NK-92 (cell line): ENCODE measurements around the gene AMELY.
"Not testable (repeated sequence)": the region's sequence is repeated elsewhere in the genome, so short reads cannot be mapped to it uniquely, and the experiment has no call there.

Source experiments
- DNase-seq: peaks from one replicate; lab custom pipeline; 2025; ENCODE audit not compliant: unreplicated experiment; lab: John Stamatoyannopoulos, UW

The AMELY gene, protein sequence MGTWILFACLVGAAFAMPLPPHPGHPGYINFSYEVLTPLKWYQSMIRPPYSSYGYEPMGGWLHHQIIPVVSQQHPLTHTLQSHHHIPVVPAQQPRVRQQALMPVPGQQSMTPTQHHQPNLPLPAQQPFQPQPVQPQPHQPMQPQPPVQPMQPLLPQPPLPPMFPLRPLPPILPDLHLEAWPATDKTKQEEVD

DNA sequence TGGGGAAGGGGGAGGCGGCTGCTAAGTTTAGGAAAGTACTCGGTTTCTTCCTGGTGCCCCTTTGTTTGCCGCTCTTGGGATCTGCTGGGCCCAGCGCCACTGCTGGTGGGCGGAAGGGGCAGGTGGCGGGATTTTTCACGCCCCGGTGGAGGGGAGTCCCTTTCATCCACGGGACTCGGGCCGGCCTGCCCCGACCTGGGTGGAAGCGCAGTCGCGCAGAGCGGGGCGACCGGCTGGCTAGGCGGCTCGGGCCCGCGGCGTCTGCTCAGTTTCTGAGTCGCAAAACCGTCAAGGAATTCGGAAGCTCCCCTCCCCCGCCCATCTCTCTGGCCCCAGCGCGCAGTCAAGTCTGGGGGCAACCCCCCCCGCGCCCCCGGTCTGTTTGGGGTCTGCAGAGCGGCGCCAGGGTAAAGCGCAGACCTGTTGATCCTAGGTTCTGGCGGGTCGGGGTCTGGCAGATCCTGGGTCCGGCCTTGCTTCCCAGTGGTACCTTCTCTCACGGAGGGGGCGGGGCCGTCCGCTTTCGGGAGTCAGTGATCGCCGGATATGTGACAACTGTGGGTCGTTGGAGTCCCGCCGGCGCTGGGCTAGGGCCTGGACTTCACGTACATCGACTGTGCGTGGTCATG lies at the start of gene AMELY:
Gene AMELY, minus strand, starts transcription at position 500 of the 629 bp plus-strand sequence. CDS start 39,144 bp downstream, outside the sequence.
- DNase-seq, result no peak

DNA sequence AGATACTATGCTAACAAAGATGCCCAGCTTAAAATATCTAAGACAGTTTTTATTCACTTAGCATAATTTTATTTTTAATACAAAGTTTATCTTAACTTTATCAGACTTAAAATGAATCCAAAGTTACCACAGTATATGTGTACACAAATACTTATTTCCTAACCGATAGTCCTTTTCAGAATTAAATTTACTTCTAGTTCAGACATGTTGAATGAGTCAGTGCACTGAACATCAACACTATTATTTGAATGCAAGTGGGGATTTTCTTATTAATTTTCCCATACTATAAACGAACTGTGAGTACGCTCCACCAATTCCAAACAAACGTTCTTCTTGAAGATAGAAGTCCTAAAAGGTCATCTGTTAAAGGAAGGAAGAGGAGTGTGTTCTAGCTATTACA lies 38.4 kb upstream of the AMELY start:
- DNase-seq, result no peak

DNA sequence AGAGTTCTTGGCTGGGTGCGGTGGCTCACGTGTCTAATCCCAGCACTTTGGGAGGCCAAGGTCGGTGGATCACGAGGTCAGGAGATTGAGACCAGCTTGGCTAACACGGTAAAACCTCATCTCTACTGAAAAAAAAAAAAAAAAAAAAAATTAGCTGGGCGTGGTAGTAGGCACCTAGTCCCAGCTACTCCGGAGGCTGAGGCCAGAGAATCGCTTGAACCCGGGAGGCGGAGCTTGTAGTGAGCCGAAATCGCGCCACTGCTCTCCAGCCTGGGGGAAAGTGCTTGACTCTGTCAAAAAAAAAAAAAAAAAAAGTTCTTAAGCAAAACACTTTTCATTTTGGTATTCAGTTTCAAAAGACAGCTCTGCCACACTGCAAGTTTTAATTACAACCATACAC lies 36.8 kb upstream of the AMELY start:
- DNase-seq, result no peak

DNA sequence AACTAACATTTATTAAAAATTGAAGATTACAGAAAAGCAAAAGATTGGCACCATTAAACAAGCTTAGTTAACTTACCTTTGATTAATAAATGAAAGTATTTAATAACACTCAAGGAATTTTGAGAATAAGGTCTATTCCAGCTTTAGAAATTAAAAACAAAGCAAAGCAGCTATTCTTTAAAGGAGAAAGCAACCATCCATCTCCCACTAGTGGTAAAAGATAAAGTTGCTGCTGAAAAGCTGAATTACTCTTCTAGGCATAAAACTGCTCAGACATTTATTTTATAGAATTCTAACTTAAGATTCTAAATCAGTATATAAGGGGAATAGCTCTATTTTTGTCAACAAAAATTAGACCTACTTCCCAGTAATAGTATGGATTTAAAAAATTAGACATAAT lies 36.1 kb upstream of the AMELY start:
- DNase-seq, result no peak

DNA sequence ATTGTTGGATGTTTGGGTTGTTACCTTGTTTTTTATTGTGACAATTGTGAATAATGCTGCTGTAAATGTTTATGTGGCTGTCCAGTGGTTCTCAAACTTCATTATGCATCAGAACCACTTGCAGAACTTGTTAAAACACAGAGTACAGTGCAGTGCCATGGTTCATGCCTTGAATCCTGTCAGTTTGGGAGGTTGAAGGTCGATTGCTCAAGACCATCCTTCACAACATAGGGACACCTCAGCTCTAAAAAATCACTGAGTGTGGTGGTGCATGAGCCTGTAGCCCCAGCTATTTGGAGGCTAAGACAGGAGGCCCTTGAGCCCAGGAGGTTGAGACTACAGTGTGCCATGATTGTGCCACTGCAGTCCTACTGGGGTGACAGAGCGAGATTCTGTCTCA lies 23.9 kb upstream of the AMELY start:
- DNase-seq, result no peak

DNA sequence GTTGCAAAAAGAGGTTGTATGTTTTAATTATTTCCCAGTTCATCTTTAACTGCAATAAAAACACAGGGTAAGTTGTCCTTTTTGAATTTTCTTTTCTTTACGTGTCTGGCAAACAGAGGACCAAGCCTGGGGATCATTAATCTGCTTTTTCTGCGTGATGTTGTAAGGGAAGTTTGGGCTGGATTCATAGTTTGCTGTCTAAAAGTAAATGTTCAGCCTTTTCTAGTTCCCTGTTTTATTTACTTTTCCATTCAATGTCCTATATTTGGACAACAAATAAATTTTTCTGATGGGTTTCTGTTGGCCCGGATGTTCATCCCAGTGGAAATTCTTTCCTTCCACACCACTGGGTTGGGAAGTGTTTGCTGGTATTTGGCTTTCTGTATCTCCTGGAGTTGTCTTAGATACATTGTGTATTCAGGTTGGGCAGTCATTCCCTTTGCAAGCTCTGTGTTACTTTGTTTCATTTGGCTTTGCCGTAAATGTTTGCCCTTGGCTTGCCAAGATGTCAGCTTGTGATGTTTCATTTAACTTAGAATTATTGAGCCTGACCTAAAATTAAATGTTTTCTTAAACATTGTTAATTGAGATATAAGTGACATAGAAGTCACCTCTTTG lies 20.3 kb upstream of the AMELY start:
- no peak for DNase-seq

DNA sequence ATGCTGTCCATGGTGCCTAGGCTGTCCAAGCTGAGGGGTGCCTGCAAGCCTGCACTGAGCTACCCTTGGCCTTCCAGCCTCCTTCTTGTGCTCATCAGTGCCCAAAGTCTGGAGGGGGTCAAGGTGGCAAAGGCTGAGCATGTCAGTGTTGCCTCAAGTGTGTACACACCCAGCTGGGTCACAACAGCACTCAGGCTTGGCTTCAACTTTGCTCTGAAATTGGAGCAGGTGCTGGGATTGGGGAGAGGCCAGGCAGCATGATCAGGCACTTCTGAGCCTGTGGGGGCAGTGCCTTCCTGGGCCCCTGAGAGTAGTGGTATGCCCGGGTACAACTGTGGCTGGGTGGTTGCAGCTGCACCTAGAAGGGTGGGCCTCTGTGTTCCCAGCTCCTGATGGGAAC lies 17.7 kb upstream of the AMELY start:
- DNase-seq, result no peak

DNA sequence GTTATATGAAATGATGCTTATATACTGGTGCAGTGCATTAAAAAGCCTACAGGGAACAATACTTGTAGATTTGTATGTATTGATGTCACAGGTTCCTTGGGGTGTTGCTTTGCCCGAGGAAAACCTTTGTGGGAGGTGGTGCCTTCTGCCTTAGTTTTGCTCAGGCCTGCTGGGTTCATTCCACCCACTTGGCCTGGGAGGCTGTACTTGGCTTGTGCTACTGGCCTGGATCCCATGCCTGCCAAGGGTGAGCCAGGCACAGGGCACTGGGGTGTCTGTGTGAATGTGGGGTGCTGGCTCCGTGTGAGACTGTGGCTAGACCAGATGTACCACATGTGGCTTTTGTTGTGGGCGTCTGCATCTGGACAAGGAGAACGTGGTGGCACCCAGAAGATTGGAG lies 16.7 kb upstream of the AMELY start:
- no peak for DNase-seq

DNA sequence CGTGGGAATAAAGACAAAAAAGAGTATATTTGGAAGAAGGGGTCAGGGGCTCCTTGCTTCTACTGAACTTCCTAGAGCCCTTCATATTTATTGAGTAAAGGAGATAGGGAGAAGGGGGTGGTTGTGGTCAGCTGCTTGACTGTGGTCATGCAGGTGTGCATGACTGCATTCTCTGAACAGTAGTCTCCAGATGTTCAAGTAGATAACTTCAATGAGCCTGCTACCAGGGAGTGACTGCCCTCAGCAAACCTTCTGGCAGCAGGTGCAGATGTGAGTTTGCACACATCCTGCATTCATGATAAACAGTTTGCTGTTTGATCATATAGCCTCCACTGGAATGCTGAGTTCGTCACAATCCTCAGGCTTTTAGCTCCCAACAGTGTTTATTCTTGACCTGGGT lies 9.5 kb upstream of the AMELY start:
- no peak for DNase-seq

DNA sequence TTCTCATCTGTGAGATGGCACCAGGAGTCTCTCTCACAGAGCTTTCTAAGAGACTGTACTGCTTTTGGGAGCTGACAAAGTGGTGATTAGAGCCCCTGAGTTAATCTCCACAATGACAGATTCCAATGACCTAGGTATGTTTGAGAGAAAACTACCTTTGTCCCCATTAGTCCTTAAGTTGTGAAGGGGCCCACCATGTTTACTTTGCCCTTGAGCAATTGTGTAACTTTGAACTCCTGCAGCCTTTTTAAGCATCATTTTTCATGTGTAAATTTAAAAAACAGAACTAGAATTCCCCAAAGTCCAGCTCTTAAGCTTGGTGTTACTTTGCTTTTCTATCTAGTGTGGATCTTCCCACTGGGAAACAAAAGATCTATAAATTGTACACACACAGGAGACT lies 1.8 kb upstream of the AMELY start:
- DNase-seq, result no peak

DNA sequence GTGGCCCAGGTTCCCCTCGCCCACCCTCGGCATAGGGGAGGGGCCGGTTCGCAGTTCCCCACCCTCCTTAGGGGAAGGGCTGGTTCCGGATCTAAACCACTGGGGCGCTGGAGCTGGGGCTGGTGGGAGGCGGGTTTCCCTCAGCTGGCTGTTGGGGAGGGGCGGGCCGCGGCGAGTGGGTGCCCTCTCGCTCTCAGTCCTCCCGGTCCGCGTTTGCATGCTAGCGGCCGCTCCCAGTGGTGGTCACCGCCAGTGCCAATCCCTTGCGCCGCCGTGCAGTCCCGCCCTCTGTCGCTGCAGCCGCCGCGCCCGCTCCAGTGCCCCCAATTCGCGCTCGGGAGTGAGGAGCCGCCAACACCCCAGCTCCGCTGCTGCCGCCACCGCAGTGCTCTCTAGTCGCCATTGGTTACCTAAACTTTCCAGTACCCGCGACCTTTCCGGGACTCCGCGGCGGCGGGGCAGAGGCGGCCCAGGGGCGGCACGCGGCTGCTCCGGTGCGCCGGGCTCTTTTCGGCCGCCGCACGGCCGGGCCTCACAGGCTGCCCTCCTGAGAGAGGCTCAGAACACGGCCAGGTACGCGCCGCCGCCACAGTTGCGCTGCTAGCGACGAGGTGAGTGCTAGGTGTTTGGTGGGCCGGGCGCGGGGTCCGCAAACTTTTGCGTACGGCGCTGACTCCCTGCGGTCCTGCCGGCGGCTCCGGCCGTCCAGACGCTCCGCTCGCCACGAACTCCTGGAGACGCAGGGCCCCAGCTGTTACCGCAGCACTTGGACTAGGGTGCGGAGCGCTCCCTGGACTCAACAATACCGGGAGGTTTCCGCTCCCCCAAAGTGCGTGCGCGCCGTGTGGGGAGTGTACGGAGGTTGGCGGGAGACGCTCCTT lies 940 bp downstream of the AMELY start, which contains the start of gene TBL1Y:
Gene TBL1Y, plus strand, starts transcription at position 326 of the 881 bp plus-strand sequence. CDS start 114,388 bp downstream, outside the sequence.
- no peak for DNase-seq

DNA sequence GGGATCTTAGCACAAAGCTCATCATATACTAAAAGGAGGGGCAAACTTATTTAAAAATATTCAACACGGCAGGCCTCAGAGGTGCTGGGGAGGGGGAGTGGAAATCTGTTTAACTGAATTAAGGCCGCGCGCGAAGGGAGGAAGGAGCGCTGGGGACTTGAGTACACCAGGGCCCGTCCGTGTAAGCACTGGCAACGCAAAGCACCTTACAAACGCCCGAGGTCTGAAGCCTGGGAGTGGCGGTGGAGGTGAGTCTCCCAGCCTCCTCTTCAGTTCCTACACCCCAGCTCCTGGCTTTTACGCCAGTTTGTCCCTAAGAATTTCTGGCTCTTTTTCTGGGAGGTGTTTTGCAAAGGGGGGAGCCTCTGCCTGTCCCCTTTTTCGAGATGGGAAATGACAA lies 1.7 kb downstream of the AMELY start:
- DNase-seq, result no peak

DNA sequence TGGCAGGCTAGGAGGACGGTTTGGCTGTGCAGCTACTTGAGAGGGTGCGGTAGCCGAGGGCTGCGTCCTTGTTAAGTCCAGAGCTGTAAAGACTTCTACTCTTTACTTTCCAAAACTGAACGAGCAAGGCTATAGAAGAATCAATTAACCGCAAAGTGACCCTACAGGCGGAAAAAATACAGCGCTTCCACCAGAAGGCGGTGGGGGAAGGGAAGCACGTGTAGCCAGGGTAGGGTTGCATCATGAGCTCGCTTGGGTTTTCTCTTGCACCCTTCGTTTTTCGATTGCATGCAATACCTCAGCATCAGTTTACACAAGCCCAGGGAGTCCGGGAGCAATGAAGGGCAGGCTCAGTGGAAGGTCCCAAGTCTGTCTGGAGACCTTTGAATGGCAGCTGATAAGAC lies 2.4 kb downstream of the AMELY start:
- DNase-seq, result no peak

DNA sequence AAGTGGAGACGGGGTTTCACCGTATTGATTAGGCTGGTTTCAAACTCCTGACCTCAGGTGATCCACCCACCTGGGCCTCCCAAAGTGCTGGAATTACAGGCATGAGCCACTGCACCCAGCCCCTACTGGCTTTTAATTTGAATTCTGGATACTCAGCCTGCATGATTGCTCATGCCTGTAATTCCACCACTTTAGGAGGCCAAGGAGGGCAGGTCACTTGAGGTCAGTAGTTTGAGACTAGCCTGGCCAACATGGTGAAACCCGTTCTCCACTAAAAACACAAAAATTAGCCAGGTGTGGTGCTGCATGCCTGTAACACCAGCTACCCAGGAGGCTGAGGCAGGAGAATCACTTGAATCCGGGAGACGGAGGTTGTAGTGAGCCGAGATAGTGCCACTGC lies 3.5 kb downstream of the AMELY start:
- not testable (repeated sequence) for DNase-seq

DNA sequence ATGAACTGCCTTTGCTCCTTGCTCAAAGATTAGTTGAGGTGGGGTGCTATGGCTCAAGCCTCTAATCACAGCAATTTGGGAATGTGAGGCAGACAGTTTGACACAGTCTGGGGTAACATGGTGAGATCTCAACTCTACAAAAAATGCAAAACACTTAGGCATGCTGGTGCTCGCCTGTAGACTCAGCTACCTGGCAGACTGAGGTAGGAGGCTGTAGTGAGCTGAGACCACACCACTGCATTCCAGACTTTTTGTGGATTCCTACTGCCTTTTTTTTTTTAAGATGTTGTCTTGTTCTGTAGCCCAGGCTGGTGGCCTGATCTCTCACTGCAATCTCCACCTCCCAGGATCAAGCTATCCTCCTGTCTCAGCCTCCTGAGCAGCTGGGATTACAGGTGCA lies 4.0 kb downstream of the AMELY start:
- DNase-seq, result no peak

DNA sequence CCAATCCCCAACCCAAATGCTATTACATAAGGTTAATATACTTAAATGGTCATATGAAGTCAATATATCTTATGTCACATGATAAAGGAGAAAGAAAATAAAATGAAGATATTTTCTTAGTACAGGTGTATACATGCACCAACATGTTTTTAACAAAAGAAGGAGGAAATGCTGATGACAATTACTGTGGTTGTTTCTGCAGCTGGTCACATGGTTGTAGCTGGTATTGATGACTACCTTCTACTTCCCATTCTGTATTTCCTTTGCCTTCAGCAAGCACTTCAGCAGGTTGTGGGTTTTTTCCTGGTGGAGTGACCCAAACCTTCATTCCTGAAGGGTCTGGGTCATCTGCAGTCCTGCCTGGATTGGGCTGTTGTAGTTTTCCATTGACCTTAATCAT lies 9.4 kb downstream of the AMELY start:
- not testable (repeated sequence) for DNase-seq

DNA sequence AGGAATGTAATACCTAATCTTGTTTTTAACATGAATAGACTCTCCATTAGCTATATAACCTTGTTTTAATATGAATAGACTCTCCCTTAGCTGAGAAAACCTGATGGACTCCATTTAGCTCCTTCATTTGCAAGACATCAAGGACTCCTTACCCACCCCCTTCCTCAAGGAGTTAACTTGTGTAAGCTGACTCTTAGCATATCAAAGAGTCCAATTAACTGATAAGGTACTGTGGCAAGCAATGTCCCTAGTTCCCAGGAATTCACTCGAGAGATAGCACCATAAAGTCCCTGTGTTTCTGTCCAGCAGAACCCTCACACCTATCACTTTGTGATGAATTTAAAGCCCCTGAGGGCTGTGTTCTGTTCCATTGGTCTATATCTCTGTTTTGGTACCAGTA lies 16.3 kb downstream of the AMELY start:
- no peak for DNase-seq

DNA sequence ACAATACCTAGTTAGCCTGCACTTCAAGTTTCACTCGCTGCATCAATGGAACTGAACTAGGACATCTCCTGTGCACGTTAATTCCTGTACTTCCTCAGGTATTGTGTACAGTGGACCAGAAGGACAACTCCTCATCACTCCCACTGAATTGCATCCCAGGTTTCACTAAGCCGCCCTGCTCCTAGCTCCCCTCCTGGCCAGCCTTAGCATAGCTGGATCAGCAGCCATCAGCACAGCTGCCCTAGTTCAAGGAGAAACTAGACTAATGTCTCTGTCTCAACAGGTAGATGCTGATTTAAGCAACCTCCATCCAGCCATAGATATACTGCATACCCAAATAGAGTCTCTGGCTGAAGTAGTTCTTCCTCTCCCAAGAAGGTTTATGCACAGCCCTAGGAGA lies 17.1 kb downstream of the AMELY start:
- DNase-seq, result no peak

DNA sequence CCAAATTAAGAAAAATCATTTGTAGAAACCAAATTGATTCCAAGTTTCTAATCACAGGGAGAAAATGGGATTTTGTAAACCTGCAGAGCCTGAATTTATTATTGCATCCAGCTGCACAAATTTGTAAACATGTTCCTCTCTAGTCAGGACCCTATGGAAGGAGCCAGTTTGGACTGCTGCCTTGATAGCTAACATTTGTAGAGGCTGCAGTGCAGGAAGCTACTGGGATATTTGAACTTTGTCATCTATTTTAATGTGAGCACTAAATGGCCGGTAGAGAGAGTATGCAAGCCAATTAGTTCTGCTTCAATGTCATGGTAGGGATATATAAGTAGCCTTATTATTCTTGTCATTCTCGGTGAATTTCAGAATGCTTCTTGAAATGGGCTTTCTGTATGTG lies 62.2 kb downstream of the AMELY start:
- no peak for DNase-seq

DNA sequence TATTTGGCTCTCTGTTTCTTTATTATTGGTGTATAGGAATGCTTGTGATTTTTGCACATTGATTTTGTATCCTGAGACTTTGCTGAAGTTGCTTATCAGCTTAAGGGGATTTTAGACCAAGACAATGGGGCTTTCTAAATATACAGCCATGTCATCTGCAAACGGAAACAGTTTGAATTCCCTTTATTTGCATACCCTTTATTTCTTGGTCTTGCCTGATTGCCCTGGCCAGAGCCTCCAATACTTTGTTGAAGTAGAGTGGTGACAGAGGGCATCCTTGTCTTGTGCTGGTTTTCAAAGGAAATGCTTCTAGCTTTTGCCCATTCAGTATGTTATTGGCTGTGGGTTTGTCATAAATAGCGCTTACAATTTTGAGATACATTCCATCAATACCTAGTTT lies 68.9 kb downstream of the AMELY start:
- not testable (repeated sequence) for DNase-seq
